Right lobe of liver (tissue), 6 donors: ENCODE data around the gene INPP5B. TPM values are rescaled to one million over a fixed set of nuclear protein-coding genes. Genes with fewer than 3 reads are reported as not detected.

Experiments
- ATAC-seq, 4 donors: fragments of 200-7000 bp; cut with Tn5 transposase; one replicate each; pipeline ENCODE4 v1.9.1; 2020; ENCODE audit warnings: mild to moderate bottlenecking in 4 of 4, moderate library complexity in 4 of 4
- DNase-seq, 3 donors: peaks; one replicate each; pipeline ENCODE4 v3.0.0-alpha.2; 2020
- H3K27ac ChIP-seq, 3 donors: fragments of 200-600 bp; one replicate each; pipeline ENCODE4 v1.8.0; 2022
- H3K27me3 ChIP-seq, 2 donors: fragments of 200-600 bp; one replicate each; pipeline ENCODE4 v1.8.0; 2022
- H3K36me3 ChIP-seq, 4 donors: fragments of 200-600 bp; sonication (generic) in 1 of 4; one replicate each; pipeline versions ENCODE4 v1.5.1 to v1.8.0; 2017 to 2022; ENCODE audit warnings: control low read depth in 1 of 4
- H3K4me1 ChIP-seq, 4 donors: fragments of 200-600 bp; sonication (generic) in 1 of 4; one replicate each; pipeline versions ENCODE4 v1.5.1 to v1.8.0; 2017 to 2022; ENCODE audit warnings: control low read depth in 1 of 4
- H3K4me3 ChIP-seq, 3 donors: fragments of 200-600 bp; one replicate each; pipeline ENCODE4 v1.8.0; 2022
- H3K9me3 ChIP-seq, 4 donors: fragments of 200-600 bp; sonication (generic) in 1 of 4; one replicate each; pipeline versions ENCODE4 v1.5.1 to v1.8.0; 2017 to 2022; ENCODE audit warnings: control low read depth in 1 of 4
- POLR2A ChIP-seq: fragments of 450-650 bp; IDR thresholded peaks from one replicate; pipeline ENCODE4 v1.6.1; 2017; ENCODE audit warnings: antibody characterized with exemption, mild to moderate bottlenecking
- WGBS: methylation state at CpG from one replicate; pipeline ENCODE4 v1.1.6; 2018; ENCODE audit warnings: low coverage, low lambda C conversion rate; ENCODE audit not compliant: insufficient coverage; ENCODE audit errors: missing lambda C conversion rate; 5-methylcytosine and 5-hydroxymethylcytosine counted together
- intact Hi-C, 2 donors: fragments of 100-400 bp; cut with DNase I; formaldehyde crosslinking; loops; one replicate each; pipeline versions ENCODE4 v1.11.2 to v1.14.1; 2022
- small RNA-seq, 2 experiments: library from RNA; depleted of rRNA; stranded (forward); fragments of <200 nt; gene quantifications; one replicate each; pipeline ENCODE3, GENCODE V24; 2016
- total RNA-seq, 6 experiments: library from RNA; depleted of rRNA in 2 of 6; stranded (reverse); fragments of >200 nt in 2 of 6; fragmentation: NEBNext Ultra II Directional in 3 of 6; extraction: Animal tissue kit (Norgen Biotek cat#: 25700) in 3 of 6; gene quantifications; one replicate each; pipeline versions ENCODE4 v1.1.0 to v1.2.4, GENCODE V29; 2016 to 2023
- TF ChIP-seq, protein P1 (sequence below), 4 donors: fragments of 200-600 bp in 3 of 4; fragments of 450-650 bp in 1 of 4; IDR thresholded peaks; one replicate each; pipeline versions ENCODE4 v1.5.1 to v1.8.0; 2016 to 2022; ENCODE audit warnings: antibody characterized with exemption in 4 of 4, mild to moderate bottlenecking in 2 of 4
- donor health status: DM: no; HTN: yes; CAD: no.
- donor health status: DM: no; HTN: no; CAD: no.
- donor health status: DM: no; HTN: no; CAD: no.
- donor health status: DM: no; HTN: yes; CAD: no.
- donor health status: DM: no; HTN: yes; CAD: no.

INPP5B gene
- total RNA-seq, 6 experiments from 2014 or later: 10.5 to 23.1 (median 14.6) TPM

DNA sequence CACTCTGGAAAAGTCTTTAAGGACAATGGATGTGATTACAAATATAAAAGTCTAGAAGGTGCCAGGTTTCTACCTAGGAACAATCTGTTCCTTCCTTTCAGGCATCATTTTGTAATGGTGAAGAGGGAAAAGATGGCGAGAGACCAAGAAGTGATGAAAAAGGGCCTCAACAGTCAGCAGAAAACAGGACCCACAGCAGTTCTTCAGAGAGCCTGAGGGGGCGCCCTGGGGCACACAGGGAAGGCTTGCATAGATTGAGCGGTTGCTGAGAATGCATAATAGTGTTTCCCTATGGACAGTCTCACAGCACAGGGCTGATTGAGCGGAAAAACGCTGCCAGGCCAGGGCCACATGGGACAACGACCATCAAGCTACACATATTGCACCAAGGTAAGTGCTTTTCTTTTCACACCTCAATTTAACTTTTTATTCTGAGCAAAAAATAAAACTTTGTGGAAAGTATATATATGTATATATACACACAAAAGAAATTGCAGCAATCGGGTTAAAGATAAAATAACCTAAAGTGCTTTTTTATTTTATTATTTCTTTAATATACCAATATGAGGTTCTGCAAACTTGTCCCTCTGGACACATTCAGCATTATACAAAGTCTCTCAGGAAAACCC is 135.7 kb downstream of the INPP5B start:
- TF ChIP-seq, protein P1, sequence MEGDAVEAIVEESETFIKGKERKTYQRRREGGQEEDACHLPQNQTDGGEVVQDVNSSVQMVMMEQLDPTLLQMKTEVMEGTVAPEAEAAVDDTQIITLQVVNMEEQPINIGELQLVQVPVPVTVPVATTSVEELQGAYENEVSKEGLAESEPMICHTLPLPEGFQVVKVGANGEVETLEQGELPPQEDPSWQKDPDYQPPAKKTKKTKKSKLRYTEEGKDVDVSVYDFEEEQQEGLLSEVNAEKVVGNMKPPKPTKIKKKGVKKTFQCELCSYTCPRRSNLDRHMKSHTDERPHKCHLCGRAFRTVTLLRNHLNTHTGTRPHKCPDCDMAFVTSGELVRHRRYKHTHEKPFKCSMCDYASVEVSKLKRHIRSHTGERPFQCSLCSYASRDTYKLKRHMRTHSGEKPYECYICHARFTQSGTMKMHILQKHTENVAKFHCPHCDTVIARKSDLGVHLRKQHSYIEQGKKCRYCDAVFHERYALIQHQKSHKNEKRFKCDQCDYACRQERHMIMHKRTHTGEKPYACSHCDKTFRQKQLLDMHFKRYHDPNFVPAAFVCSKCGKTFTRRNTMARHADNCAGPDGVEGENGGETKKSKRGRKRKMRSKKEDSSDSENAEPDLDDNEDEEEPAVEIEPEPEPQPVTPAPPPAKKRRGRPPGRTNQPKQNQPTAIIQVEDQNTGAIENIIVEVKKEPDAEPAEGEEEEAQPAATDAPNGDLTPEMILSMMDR (IDR thresholded peaks at IDR 0.05): peak; percentile 47 to 72 (median 65)
- no peak for TF ChIP-seq POLR2A
- DNase-seq (peak; percentile 50 to 69 (median 60)), ATAC-seq (peak; percentile 21 to 38 (median 30))
- Histone ChIP-seq H3K4me1 (peaks cover 0 to 20% (median 7%) of the 10 kb centered on the region in 4 donors), H3K36me3 (peaks cover 0 to 16% (median 0%) of the 10 kb centered on the region in 4 donors), H3K4me3 (no peak overlapping the region), H3K27ac (no peak overlapping the region), H3K27me3 (no peaks in the 10 kb centered on the region), H3K9me3 (no peaks in the 10 kb centered on the region)
- WGBS: 45% methylated on average over 7 of the region's 7 CpGs
- intact Hi-C loops: no loop called here

Small RNA genes lying within 50 kb of the gene (small RNA-seq; reads per million reads assigned to genes)
- 0 reads per million in 2 experiments for gene RF00017
- 0 reads per million in 2 experiments for gene RF00092
- gene RNU6-510P: 0 reads per million in 2 experiments
- 0 reads per million in 2 experiments for gene RNU6-584P

Other genes with a start within 250 kb of the INPP5B start
- under 1 TPM in 2 of 6 experiments, not detected in 4; 0.07 to 0.16 TPM for gene EPHA10, start 181.9 kb downstream of the INPP5B start, total RNA-seq
- 1 to 10 TPM; 3.2 to 9.4 (median 5.4) TPM for gene MANEAL, start 153.2 kb downstream of the INPP5B start, total RNA-seq
- 10 to 100 TPM; 23.0 to 61.7 (median 27.9) TPM for gene C1orf122, start 139.3 kb downstream of the INPP5B start, total RNA-seq
- gene YRDC, start 138.8 kb downstream of the INPP5B start, total RNA-seq: 10 to 100 TPM in 2 of 6 experiments, 1 to 10 TPM in 4; 4.4 to 18.3 (median 6.4) TPM
- 10 to 100 TPM in 1 of 6 experiments, 1 to 10 TPM in 5; 3.5 to 10.3 (median 6.1) TPM for gene MTF1, start 87.5 kb downstream of the INPP5B start, total RNA-seq
- 10 to 100 TPM; 13.6 to 32.1 (median 20.8) TPM for gene SF3A3, start 43.0 kb upstream of the INPP5B start, total RNA-seq
- 1 to 10 TPM; 1.3 to 7.1 (median 4.4) TPM for gene FHL3, start 58.5 kb upstream of the INPP5B start, total RNA-seq
- 10 to 100 TPM in 5 of 6 experiments, 1 to 10 TPM in 1; 6.8 to 33.1 (median 12.8) TPM for gene UTP11, start 65.7 kb upstream of the INPP5B start, total RNA-seq
- under 1 TPM in 1 of 6 experiments, not detected in 5; 0.09 TPM for gene POU3F1, start 99.7 kb upstream of the INPP5B start, total RNA-seq